HepG2 (cell line): Measurements from ENCODE around the gene APBB2. TPM values are rescaled to one million over a fixed set of nuclear protein-coding genes. Genes with fewer than 3 reads are reported as not detected.

Experiments
- ATAC-seq: fragments of 200-7000 bp; cut with Tn5 transposase; 3 replicates; pipeline ENCODE4 v1.9.1; 2020; ENCODE audit warnings: mild to moderate bottlenecking, moderate library complexity
- BruUV-seq: library from RNA; stranded (reverse); fragments of 400-500 nt; replicated peaks from 2 replicates; lab custom pipeline; 2021; lab: Mats Ljungman, UMichigan
- CTCF ChIA-PET: fragments of 300-600 bp; formaldehyde crosslinking; extraction: SDS; loops from one replicate; lab custom pipeline; 2021; ENCODE audit warnings: low total read pairs, inconsistent platforms, low intra/inter-chr PET ratio; lab: Yijun Ruan, JAX
- POLR2A ChIA-PET: fragments of 350-600 bp; sonication (Branson Sonifier 250); formaldehyde crosslinking; loops from one replicate; lab custom pipeline; 2020; ENCODE audit warnings: antibody characterized with exemption, inconsistent platforms; lab: Yijun Ruan, JAX
- DNase-seq: peaks from one replicate; pipeline ENCODE4 v3.0.0-alpha.2; 2015; ENCODE audit warnings: low spot score
- FAIRE-seq: peaks from 3 replicates; lab custom pipeline; 2011; peaks lifted over from hg19 to GRCh38; lab: Jason Lieb, UNC
- H2AFZ ChIP-seq: one replicate; pipeline ENCODE4 v1.6.1; 2011; ENCODE audit warnings: low read length, inconsistent platforms
- H3K27ac ChIP-seq: fragments of 300-600 bp; 3 replicates; pipeline ENCODE4 v1.8.0; 2011; ENCODE audit warnings: mixed run types, mild to moderate bottlenecking, mixed read lengths, low read length, inconsistent platforms; ENCODE audit not compliant: insufficient read depth; ENCODE audit errors: extremely low read length
- H3K27me3 ChIP-seq, 2 experiments: fragments of 200-600 bp in 1 of 2; 2 replicates in 1 of 2; 3 replicates in 1 of 2; pipeline versions ENCODE4 v1.6.0 to v1.8.0; 2011; ENCODE audit warnings: low read length in 2 of 2, mild to moderate bottlenecking in 2 of 2, moderate library complexity in 2 of 2, inconsistent platforms in 1 of 2; ENCODE audit not compliant: insufficient read depth in 2 of 2, control insufficient read depth in 1 of 2
- H3K36me3 ChIP-seq, 2 experiments: fragments of 200-600 bp in 1 of 2; replicated peaks in 1 of 2; 2 replicates in 1 of 2; 3 replicates in 1 of 2; pipeline versions ENCODE4 v1.5.1 to v1.8.0; 2011; ENCODE audit warnings: low read length in 2 of 2, inconsistent platforms in 1 of 2; ENCODE audit not compliant: insufficient read depth in 2 of 2, control insufficient read depth in 1 of 2
- H3K4me1 ChIP-seq: 2 replicates; pipeline ENCODE4 v1.5.1; 2012; ENCODE audit warnings: low read length, inconsistent platforms; ENCODE audit not compliant: insufficient read depth
- H3K4me2 ChIP-seq: 2 replicates; pipeline ENCODE4 v1.6.0; 2011; ENCODE audit warnings: low read depth, low read length, inconsistent platforms
- H3K4me3 ChIP-seq, 3 experiments: fragments of 200-600 bp in 1 of 3; sonication (generic), shearing (Covaris generic) in 1 of 3; replicated peaks in 1 of 3; 2 replicates each; pipeline ENCODE4 v1.5.1; 2011 to 2016; ENCODE audit warnings: low read length in 3 of 3, inconsistent platforms in 2 of 3, low read depth in 2 of 3, mild to moderate bottlenecking in 2 of 3, control low read depth in 1 of 3, mixed read lengths in 1 of 3; ENCODE audit not compliant: insufficient read depth in 1 of 3
- H3K79me2 ChIP-seq: one replicate; pipeline ENCODE4 v1.6.1; 2011; ENCODE audit warnings: low read length, inconsistent platforms; ENCODE audit not compliant: insufficient read depth
- H3K9ac ChIP-seq: 2 replicates; pipeline ENCODE4 v1.6.0; 2011; ENCODE audit warnings: mild to moderate bottlenecking, low read depth, low read length, inconsistent platforms; ENCODE audit not compliant: insufficient read depth
- H3K9me3 ChIP-seq: 2 replicates; pipeline ENCODE4 v1.5.1; 2012; ENCODE audit warnings: mild to moderate bottlenecking, low read length
- H4K20me1 ChIP-seq: 2 replicates; pipeline ENCODE4 v1.6.0; 2011; ENCODE audit warnings: inconsistent platforms, mild to moderate bottlenecking, low read length, moderate library complexity; ENCODE audit not compliant: insufficient read depth
- ATM ChIP-seq: fragments of 450-650 bp; IDR thresholded peaks from 2 replicates; pipeline ENCODE4 v1.7.1; 2017; ENCODE audit warnings: mild to moderate bottlenecking, borderline replicate concordance
- CAMTA2 ChIP-seq: sonication (generic); formaldehyde crosslinking; IDR thresholded peaks from 2 replicates; pipeline ENCODE4 v1.4.0; 2020; ENCODE audit warnings: mild to moderate bottlenecking, missing genetic modification reagents, borderline replicate concordance
- ETV6 ChIP-seq: sonication (generic); formaldehyde crosslinking; conservative IDR thresholded peaks from 2 replicates; pipeline ENCODE4 v1.4.0; 2020; ENCODE audit warnings: missing genetic modification reagents
- KDM1A ChIP-seq: IDR thresholded peaks from 2 replicates; pipeline ENCODE4 v1.6.1; 2016; ENCODE audit warnings: missing compliant biosample characterization
- NAIF1 ChIP-seq: sonication (generic); formaldehyde crosslinking; IDR thresholded peaks from 2 replicates; pipeline ENCODE4 v1.5.0; 2020; ENCODE audit warnings: mild to moderate bottlenecking, missing genetic modification reagents, borderline replicate concordance
- SPEN ChIP-seq: sonication (generic); formaldehyde crosslinking; IDR thresholded peaks from 2 replicates; pipeline ENCODE4 v1.5.1; 2020; ENCODE audit warnings: low read depth, mild to moderate bottlenecking, missing genetic modification reagents
- TCF7L2 ChIP-seq: IDR thresholded peaks from 2 replicates; pipeline ENCODE4 v1.6.1; 2011; ENCODE audit warnings: mild to moderate bottlenecking, low read depth, low read length, moderate library complexity
- ZFP41 ChIP-seq: sonication (generic); formaldehyde crosslinking; IDR thresholded peaks from 2 replicates; pipeline ENCODE4 v1.4.0; 2020; ENCODE audit warnings: mild to moderate bottlenecking, missing genetic modification reagents, borderline replicate concordance
- ZNF629 ChIP-seq: sonication (generic); formaldehyde crosslinking; conservative IDR thresholded peaks from 2 replicates; pipeline ENCODE4 v1.5.0; 2020; ENCODE audit warnings: missing genetic modification reagents
- ZNF850 ChIP-seq: sonication (generic); formaldehyde crosslinking; conservative IDR thresholded peaks from 2 replicates; pipeline ENCODE4 v1.9.0; 2021; ENCODE audit warnings: mild to moderate bottlenecking, missing genetic modification reagents
- WGBS: methylation state at CpG from one replicate; pipeline ENCODE4 v1.1.6; 2017; ENCODE audit warnings: low lambda C conversion rate; 5-methylcytosine and 5-hydroxymethylcytosine counted together
- in situ Hi-C: cut with HindIII; loops from 2 replicates; pipeline ENCODE4 v1.10.0; 2017; ENCODE audit warnings: low pct_unique_long_range_greater_than_20kb; ENCODE audit not compliant: extremely low pct_ligation_motif_present
- intact Hi-C: fragments of 100-400 bp; cut with micrococcal nuclease; formaldehyde crosslinking; loops from one replicate; pipeline ENCODE4 v1.10.0; 2022; ENCODE audit not compliant: unreplicated experiment
- polyA plus RNA-seq, 8 experiments: library from polyadenylated mRNA; depleted of rRNA in 3 of 8; stranded (reverse) in 7 of 8; unstranded in 1 of 8; fragments of >200 nt; fragmentation: Illumina TruSeq in 4 of 8; extraction: Trizol in 4 of 8; gene quantifications; 2 replicates each; pipeline versions ENCODE4 v1.2.1 to v1.2.3, GENCODE V29; 2011 to 2016; ENCODE audit warnings: low read depth in 4 of 8, missing spikeins in 1 of 8, mixed read lengths in 1 of 8; ENCODE audit not compliant: insufficient read depth in 1 of 8
- total RNA-seq, 5 experiments: library from RNA; depleted of rRNA; stranded (reverse); fragments of >200 nt; fragmentation: Illumina TruSeq; extraction: Trizol; gene quantifications; 2 replicates each; pipeline ENCODE4 v1.2.3, GENCODE V29; 2016; ENCODE audit warnings: low read depth in 1 of 5
- TF ChIP-seq, protein P1 (sequence below): IDR thresholded peaks from 2 replicates; pipeline ENCODE4 v1.6.1; 2016; ENCODE audit warnings: mild to moderate bottlenecking
- TF ChIP-seq, protein P2 (sequence below): IDR thresholded peaks from 2 replicates; pipeline ENCODE4 v1.4.0; 2020; ENCODE audit warnings: mild to moderate bottlenecking, missing genetic modification reagents

Gene APBB2
- total and polyA plus RNA-seq, 2 of the 13 experiments (the other 11 are each of a cell fraction or from before 2014, with no cell fraction given), result 11.7 to 17.0 TPM

- POLR2A ChIA-PET, result no interaction called here
- Histone ChIP-seq H3K9me3 (no peaks in the 10 kb centered on the region), H2AFZ (no peak overlapping the region), H4K20me1 (no peaks in the 10 kb centered on the region), H3K4me2 (no peak overlapping the region), H3K9ac (no peak overlapping the region), H3K79me2 (no peaks in the 10 kb centered on the region), H3K36me3 (peaks cover 5 to 8% of the 10 kb centered on the region in 2 experiments; a peak in 3 of 5 replicates), H3K4me1 (0 out of 2 replicates have a peak, but pooled peaks cover 9% of the 10 kb centered on the region), H3K27me3 (no peaks in the 10 kb centered on the region), H3K4me3 (no peak overlapping the region), H3K27ac (no peak overlapping the region)
- ATAC-seq (no peak), FAIRE-seq (no peak), DNase-seq (no peak)
- intact Hi-C loops (no loop called here), in situ Hi-C loops (no loop called here)
- WGBS, result over 99% methylated on average over 11 of the region's 11 CpGs
- CTCF ChIA-PET, result no interaction called here
- no TSS peak for BruUV-seq
- TF ChIP-seq, protein P1, sequence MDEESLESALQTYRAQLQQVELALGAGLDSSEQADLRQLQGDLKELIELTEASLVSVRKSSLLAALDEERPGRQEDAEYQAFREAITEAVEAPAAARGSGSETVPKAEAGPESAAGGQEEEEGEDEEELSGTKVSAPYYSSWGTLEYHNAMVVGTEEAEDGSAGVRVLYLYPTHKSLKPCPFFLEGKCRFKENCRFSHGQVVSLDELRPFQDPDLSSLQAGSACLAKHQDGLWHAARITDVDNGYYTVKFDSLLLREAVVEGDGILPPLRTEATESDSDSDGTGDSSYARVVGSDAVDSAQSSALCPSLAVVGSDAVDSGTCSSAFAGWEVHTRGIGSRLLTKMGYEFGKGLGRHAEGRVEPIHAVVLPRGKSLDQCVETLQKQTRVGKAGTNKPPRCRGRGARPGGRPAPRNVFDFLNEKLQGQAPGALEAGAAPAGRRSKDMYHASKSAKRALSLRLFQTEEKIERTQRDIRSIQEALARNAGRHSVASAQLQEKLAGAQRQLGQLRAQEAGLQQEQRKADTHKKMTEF (CRISPR knock-in tag), result no peak
- no peak for TF ChIP-seq ZNF629
- no peak for TF ChIP-seq ZFP41 (CRISPR knock-in tag)
- TF ChIP-seq, protein P2, sequence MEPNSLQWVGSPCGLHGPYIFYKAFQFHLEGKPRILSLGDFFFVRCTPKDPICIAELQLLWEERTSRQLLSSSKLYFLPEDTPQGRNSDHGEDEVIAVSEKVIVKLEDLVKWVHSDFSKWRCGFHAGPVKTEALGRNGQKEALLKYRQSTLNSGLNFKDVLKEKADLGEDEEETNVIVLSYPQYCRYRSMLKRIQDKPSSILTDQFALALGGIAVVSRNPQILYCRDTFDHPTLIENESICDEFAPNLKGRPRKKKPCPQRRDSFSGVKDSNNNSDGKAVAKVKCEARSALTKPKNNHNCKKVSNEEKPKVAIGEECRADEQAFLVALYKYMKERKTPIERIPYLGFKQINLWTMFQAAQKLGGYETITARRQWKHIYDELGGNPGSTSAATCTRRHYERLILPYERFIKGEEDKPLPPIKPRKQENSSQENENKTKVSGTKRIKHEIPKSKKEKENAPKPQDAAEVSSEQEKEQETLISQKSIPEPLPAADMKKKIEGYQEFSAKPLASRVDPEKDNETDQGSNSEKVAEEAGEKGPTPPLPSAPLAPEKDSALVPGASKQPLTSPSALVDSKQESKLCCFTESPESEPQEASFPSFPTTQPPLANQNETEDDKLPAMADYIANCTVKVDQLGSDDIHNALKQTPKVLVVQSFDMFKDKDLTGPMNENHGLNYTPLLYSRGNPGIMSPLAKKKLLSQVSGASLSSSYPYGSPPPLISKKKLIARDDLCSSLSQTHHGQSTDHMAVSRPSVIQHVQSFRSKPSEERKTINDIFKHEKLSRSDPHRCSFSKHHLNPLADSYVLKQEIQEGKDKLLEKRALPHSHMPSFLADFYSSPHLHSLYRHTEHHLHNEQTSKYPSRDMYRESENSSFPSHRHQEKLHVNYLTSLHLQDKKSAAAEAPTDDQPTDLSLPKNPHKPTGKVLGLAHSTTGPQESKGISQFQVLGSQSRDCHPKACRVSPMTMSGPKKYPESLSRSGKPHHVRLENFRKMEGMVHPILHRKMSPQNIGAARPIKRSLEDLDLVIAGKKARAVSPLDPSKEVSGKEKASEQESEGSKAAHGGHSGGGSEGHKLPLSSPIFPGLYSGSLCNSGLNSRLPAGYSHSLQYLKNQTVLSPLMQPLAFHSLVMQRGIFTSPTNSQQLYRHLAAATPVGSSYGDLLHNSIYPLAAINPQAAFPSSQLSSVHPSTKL (CRISPR knock-in tag), result no peak
- TF ChIP-seq NAIF1 (CRISPR knock-in tag), result no peak
- TF ChIP-seq ETV6, result no peak
- TF ChIP-seq ATM, result no peak
- no peak for TF ChIP-seq CAMTA2
- no peak for TF ChIP-seq KDM1A (CRISPR knock-in tag)
- no peak for TF ChIP-seq SPEN (CRISPR knock-in tag)
- no peak for TF ChIP-seq ZNF850
- no peak for TF ChIP-seq TCF7L2
Measured at GRCh38 chr4:40833212-40833611, 381.1 kb downstream of the APBB2 start.
